H9 (cell line): ENCODE measurements around the gene RPLP2. TPM values are rescaled to one million over a fixed set of nuclear protein-coding genes. Genes with fewer than 3 reads are reported as not detected.

Experiments
- DNase-seq: peaks from one replicate; pipeline ENCODE4 v3.0.0-alpha.2; 2017
- H2AFZ ChIP-seq: one replicate; pipeline ENCODE4 v1.6.1; 2013; ENCODE audit warnings: mild to moderate bottlenecking, low read length, control low read depth, moderate library complexity
- H2AK5ac ChIP-seq: 2 replicates; pipeline ENCODE4 v1.6.1; 2013; ENCODE audit warnings: low read length, control low read depth, mixed read lengths; ENCODE audit not compliant: insufficient read length
- H2BK120ac ChIP-seq: one replicate; pipeline ENCODE4 v1.6.1; 2013; ENCODE audit warnings: low read depth, mild to moderate bottlenecking, low read length, control low read depth, inconsistent platforms; ENCODE audit not compliant: poor library complexity, severe bottlenecking
- H2BK12ac ChIP-seq: 2 replicates; pipeline ENCODE4 v1.6.1; 2013; ENCODE audit warnings: low read length, control low read depth, mixed read lengths, low read depth; ENCODE audit not compliant: insufficient read length
- H2BK15ac ChIP-seq: 2 replicates; pipeline ENCODE4 v1.6.1; 2013; ENCODE audit warnings: low read depth, low read length, control low read depth
- H2BK20ac ChIP-seq: one replicate; pipeline ENCODE4 v1.6.1; 2013; ENCODE audit warnings: low read depth, mild to moderate bottlenecking, low read length, control low read depth, inconsistent platforms; ENCODE audit not compliant: poor library complexity, severe bottlenecking
- H2BK5ac ChIP-seq: 2 replicates; pipeline ENCODE4 v1.6.1; 2013; ENCODE audit warnings: low read length, control low read depth, mixed read lengths; ENCODE audit not compliant: insufficient read length
- H3K14ac ChIP-seq: 2 replicates; pipeline ENCODE4 v1.6.1; 2013; ENCODE audit warnings: low read length, control low read depth; ENCODE audit not compliant: insufficient read depth
- H3K18ac ChIP-seq: 2 replicates; pipeline ENCODE4 v1.6.1; 2013; ENCODE audit warnings: low read depth, mild to moderate bottlenecking, mixed read lengths, low read length, control low read depth; ENCODE audit not compliant: insufficient read length
- H3K23ac ChIP-seq: 2 replicates; pipeline ENCODE4 v1.6.1; 2013; ENCODE audit warnings: low read length, control low read depth, mixed read lengths, low read depth; ENCODE audit not compliant: insufficient read length
- H3K23me2 ChIP-seq: 2 replicates; pipeline ENCODE4 v1.6.1; 2013; ENCODE audit warnings: low read depth, mild to moderate bottlenecking, mixed read lengths, low read length, control low read depth; ENCODE audit not compliant: insufficient read length, poor library complexity, severe bottlenecking
- H3K27ac ChIP-seq: 2 replicates; pipeline ENCODE4 v1.5.1; 2013; ENCODE audit warnings: low read length, control low read depth, mixed read lengths, low read depth; ENCODE audit not compliant: insufficient read length
- H3K27me3 ChIP-seq: 2 replicates; pipeline ENCODE4 v1.6.1; 2013; ENCODE audit warnings: low read length, control low read depth, inconsistent platforms; ENCODE audit not compliant: insufficient read depth
- H3K4ac ChIP-seq: 2 replicates; pipeline ENCODE4 v1.6.1; 2013; ENCODE audit warnings: low read depth, mild to moderate bottlenecking, control low read depth, inconsistent platforms, low read length, moderate library complexity
- H3K4me1 ChIP-seq: 2 replicates; pipeline ENCODE4 v1.6.1; 2013; ENCODE audit warnings: low read length, control low read depth, inconsistent platforms; ENCODE audit not compliant: insufficient read depth
- H3K4me2 ChIP-seq: 2 replicates; pipeline ENCODE4 v1.6.1; 2013; ENCODE audit warnings: low read length, control low read depth, mixed read lengths; ENCODE audit not compliant: insufficient read length, insufficient read depth
- H3K56ac ChIP-seq: 2 replicates; pipeline ENCODE4 v1.6.1; 2013; ENCODE audit warnings: low read depth, mild to moderate bottlenecking, mixed read lengths, low read length, control low read depth; ENCODE audit not compliant: insufficient read length
- H3K79me1 ChIP-seq: 2 replicates; pipeline ENCODE4 v1.6.1; 2013; ENCODE audit warnings: low read depth, mild to moderate bottlenecking, moderate library complexity, low read length, control low read depth, inconsistent platforms; ENCODE audit not compliant: insufficient read depth, poor library complexity, severe bottlenecking
- H3K79me2 ChIP-seq: 2 replicates; pipeline ENCODE4 v1.6.1; 2013; ENCODE audit warnings: low read length, control low read depth, inconsistent platforms; ENCODE audit not compliant: insufficient read depth
- H3K9ac ChIP-seq: 2 replicates; pipeline ENCODE4 v1.6.1; 2013; ENCODE audit warnings: low read length, control low read depth, mixed read lengths; ENCODE audit not compliant: insufficient read length; ENCODE audit errors: extremely low read depth
- H3K9me3 ChIP-seq: one replicate; pipeline ENCODE4 v1.6.1; 2013; ENCODE audit warnings: low read depth, low read length, inconsistent platforms; ENCODE audit not compliant: control insufficient read depth
- H3T11ph ChIP-seq: one replicate; pipeline ENCODE4 v1.6.1; 2013; ENCODE audit warnings: mild to moderate bottlenecking, low read length, control low read depth, inconsistent platforms
- H4K20me1 ChIP-seq: one replicate; pipeline ENCODE4 v1.6.1; 2013; ENCODE audit not compliant: control insufficient read depth, insufficient read length, insufficient read depth
- H4K5ac ChIP-seq: 2 replicates; pipeline ENCODE4 v1.6.1; 2013; ENCODE audit warnings: low read depth, mild to moderate bottlenecking, mixed read lengths, low read length, control low read depth; ENCODE audit not compliant: insufficient read length
- H4K8ac ChIP-seq: replicated peaks from 2 replicates; pipeline ENCODE4 v1.6.1; 2013; ENCODE audit warnings: low read length, control low read depth, mixed read lengths, low read depth; ENCODE audit not compliant: insufficient read length
- H4K91ac ChIP-seq: 2 replicates; pipeline ENCODE4 v1.6.1; 2013; ENCODE audit warnings: low read depth, mild to moderate bottlenecking, moderate library complexity, mixed read lengths, low read length, control low read depth; ENCODE audit not compliant: insufficient read length
- H3K27ac Mint-ChIP-seq, 3 experiments: 2 replicates in 2 of 3; 3 replicates in 1 of 3; pipeline ENCODE4 v1.8.0; 2020 to 2021; ENCODE audit warnings: mixed read lengths in 3 of 3, mild to moderate bottlenecking in 1 of 3, moderate library complexity in 1 of 3
- H3K27me3 Mint-ChIP-seq: 2 replicates; pipeline ENCODE4 v1.8.0; 2021; ENCODE audit warnings: low read depth, mild to moderate bottlenecking, moderate library complexity, mixed read lengths
- H3K36me3 Mint-ChIP-seq, 3 experiments: 2 replicates in 2 of 3; 3 replicates in 1 of 3; pipeline ENCODE4 v1.8.0; 2020 to 2021; ENCODE audit warnings: low read depth in 3 of 3, mixed read lengths in 3 of 3; ENCODE audit not compliant: insufficient read depth in 1 of 3
- H3K4me1 Mint-ChIP-seq, 2 experiments: 2 replicates each; pipeline ENCODE4 v1.8.0; 2020; ENCODE audit warnings: mixed read lengths in 2 of 2
- H3K4me3 Mint-ChIP-seq, 2 experiments: 2 replicates in 1 of 2; 3 replicates in 1 of 2; pipeline ENCODE4 v1.8.0; 2020 to 2021; ENCODE audit warnings: mild to moderate bottlenecking in 2 of 2, mixed read lengths in 2 of 2, moderate library complexity in 1 of 2
- H3K9me3 Mint-ChIP-seq, 2 experiments: 2 replicates in 1 of 2; 3 replicates in 1 of 2; pipeline ENCODE4 v1.8.0; 2020; ENCODE audit warnings: mild to moderate bottlenecking in 2 of 2, mixed read lengths in 2 of 2, moderate library complexity in 1 of 2
- CTCF ChIP-seq: fragments of 200-600 bp; sonication (generic); conservative IDR thresholded peaks from 3 replicates; pipeline ENCODE4 v1.8.0; 2021; ENCODE audit warnings: antibody characterized with exemption, mild to moderate bottlenecking
- WGBS: extraction: QIAGEN DNeasy Blood & Tissue Kit; methylation state at CpG from one replicate; pipeline ENCODE4 v1.1.7; 2013; ENCODE audit warnings: missing lambda C conversion rate, low lambda C conversion rate, mixed read lengths; ENCODE audit not compliant: insufficient read length; ENCODE audit errors: extremely low coverage; 5-methylcytosine and 5-hydroxymethylcytosine counted together
- total RNA-seq: library from RNA; stranded (reverse); gene quantifications from 2 replicates; pipeline ENCODE4 v1.2.1, GENCODE V29; 2021

RPLP2 gene
- total RNA-seq, 1 experiment from 2014 or later, result 2,138 TPM

- Histone ChIP-seq H3K56ac (no peak overlapping the region), H3K4me2 (no peak overlapping the region), H3K23me2 (no peaks in the 10 kb centered on the region), H2AFZ (no peak overlapping the region), H3K79me2 (no peaks in the 10 kb centered on the region), H3K23ac (no peak overlapping the region), H3K27me3 (no peaks in the 10 kb centered on the region), H3K4me1 (no peaks in the 10 kb centered on the region), H4K20me1 (no peaks in the 10 kb centered on the region), H2BK15ac (no peak overlapping the region), H3K9ac (no peak overlapping the region), H3K27ac (no peak overlapping the region), H3K4ac (no peak overlapping the region), H3K14ac (no peak overlapping the region), H3K9me3 (no peaks in the 10 kb centered on the region), H2BK120ac (no peak overlapping the region), H2AK5ac (no peak overlapping the region), H2BK12ac (no peak overlapping the region), H2BK20ac (no peak overlapping the region), H2BK5ac (no peak overlapping the region), H3T11ph (no peak overlapping the region), H4K5ac (no peak overlapping the region), H3K18ac (no peak overlapping the region), H4K8ac (no peak overlapping the region), H4K91ac (no peak overlapping the region), H3K79me1 (no peaks in the 10 kb centered on the region)
- no peak for TF ChIP-seq CTCF
- DNase-seq, result no peak
- H3K4me1 Mint-ChIP-seq, result peaks cover 11 to 13% of the 10 kb centered on the region in 2 experiments
- no CpG with 5 or more reads among the region's 11 CpGs for WGBS
- peaks cover 15 to 59% (median 56%) of the 10 kb centered on the region in 3 experiments; a peak in 6 of 7 replicates for H3K36me3 Mint-ChIP-seq
- H3K27ac Mint-ChIP-seq, result peak overlapping the region in 2 of 3 experiments; percentile 33 to 70; a peak in 1 of 7 replicates
- H3K9me3 Mint-ChIP-seq, result no peaks in the 10 kb centered on the region
- H3K27me3 Mint-ChIP-seq, result no peaks in the 10 kb centered on the region
- no peak overlapping the region; a peak in 1 of 5 replicates for H3K4me3 Mint-ChIP-seq
Observed at GRCh38 chr11:767238-767637, 42.5 kb upstream of the RPLP2 start.
